Upper lobe of right lung (tissue), 1 donor: ENCODE measurements around the gene KCNMA1. TPM values are rescaled to one million over a fixed set of nuclear protein-coding genes. Genes with fewer than 3 reads are reported as not detected.

Experiments used
- ATAC-seq: fragments of 200-7000 bp; cut with Tn5 transposase; one replicate; pipeline ENCODE4 v1.9.1; 2020; ENCODE audit warnings: mild to moderate bottlenecking, moderate library complexity
- DNase-seq: peaks from one replicate; pipeline ENCODE4 v3.0.0-alpha.2; 2020
- H3K27ac ChIP-seq: fragments of 200-600 bp; one replicate; pipeline ENCODE4 v1.8.0; 2022
- H3K27me3 ChIP-seq: fragments of 200-600 bp; one replicate; pipeline ENCODE4 v1.8.0; 2022; ENCODE audit warnings: mild to moderate bottlenecking
- H3K36me3 ChIP-seq: fragments of 200-600 bp; one replicate; pipeline ENCODE4 v1.8.0; 2022
- H3K4me1 ChIP-seq: fragments of 200-600 bp; one replicate; pipeline ENCODE4 v1.8.0; 2022
- H3K4me3 ChIP-seq: fragments of 200-600 bp; one replicate; pipeline ENCODE4 v1.8.0; 2022; ENCODE audit warnings: mild to moderate bottlenecking
- H3K9me3 ChIP-seq: fragments of 200-600 bp; one replicate; pipeline ENCODE4 v1.8.0; 2022
- intact Hi-C: fragments of 100-400 bp; cut with DNase I; formaldehyde crosslinking; loops from one replicate; pipeline ENCODE4 v1.11.0; 2022
- total RNA-seq: library from RNA; stranded (reverse); fragmentation: NEBNext Ultra II Directional; extraction: Animal tissue kit (Norgen Biotek cat#: 25700); gene quantifications from one replicate; pipeline ENCODE4 v1.2.1, GENCODE V29; 2021
- TF ChIP-seq, protein P1 (sequence below): fragments of 200-600 bp; IDR thresholded peaks from one replicate; pipeline ENCODE4 v1.8.0; 2022; ENCODE audit warnings: antibody characterized with exemption
- donor health status: DM: no; HTN: yes; CAD: no; lungs with severe emphysema.

KCNMA1 gene
- total RNA-seq, 1 donor from 2014 or later = 26.3 TPM

GRCh38 chr10:77062381-77062780 lies 575.2 kb downstream of the KCNMA1 start:
- intact Hi-C loops = no loop called here
- no peaks in the 10 kb centered on the region for H3K9me3 ChIP-seq
- ATAC-seq (no peak), DNase-seq (no peak)
- H3K27ac ChIP-seq = no peak overlapping the region
- H3K36me3 ChIP-seq = no peaks in the 10 kb centered on the region
- no peaks in the 10 kb centered on the region for H3K4me1 ChIP-seq
- no peaks in the 10 kb centered on the region for H3K27me3 ChIP-seq
- TF ChIP-seq, protein P1, sequence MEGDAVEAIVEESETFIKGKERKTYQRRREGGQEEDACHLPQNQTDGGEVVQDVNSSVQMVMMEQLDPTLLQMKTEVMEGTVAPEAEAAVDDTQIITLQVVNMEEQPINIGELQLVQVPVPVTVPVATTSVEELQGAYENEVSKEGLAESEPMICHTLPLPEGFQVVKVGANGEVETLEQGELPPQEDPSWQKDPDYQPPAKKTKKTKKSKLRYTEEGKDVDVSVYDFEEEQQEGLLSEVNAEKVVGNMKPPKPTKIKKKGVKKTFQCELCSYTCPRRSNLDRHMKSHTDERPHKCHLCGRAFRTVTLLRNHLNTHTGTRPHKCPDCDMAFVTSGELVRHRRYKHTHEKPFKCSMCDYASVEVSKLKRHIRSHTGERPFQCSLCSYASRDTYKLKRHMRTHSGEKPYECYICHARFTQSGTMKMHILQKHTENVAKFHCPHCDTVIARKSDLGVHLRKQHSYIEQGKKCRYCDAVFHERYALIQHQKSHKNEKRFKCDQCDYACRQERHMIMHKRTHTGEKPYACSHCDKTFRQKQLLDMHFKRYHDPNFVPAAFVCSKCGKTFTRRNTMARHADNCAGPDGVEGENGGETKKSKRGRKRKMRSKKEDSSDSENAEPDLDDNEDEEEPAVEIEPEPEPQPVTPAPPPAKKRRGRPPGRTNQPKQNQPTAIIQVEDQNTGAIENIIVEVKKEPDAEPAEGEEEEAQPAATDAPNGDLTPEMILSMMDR = no peak
- H3K4me3 ChIP-seq = no peak overlapping the region

GRCh38 chr10:77060913-77061312 lies 576.7 kb downstream of the KCNMA1 start:
- DNase-seq (no peak), ATAC-seq (no peak)
- TF ChIP-seq, protein P1 = no peak
- H3K27ac ChIP-seq = no peak overlapping the region
- no peak overlapping the region for H3K4me3 ChIP-seq
- no peaks in the 10 kb centered on the region for H3K4me1 ChIP-seq
- intact Hi-C loops = no loop called here
- H3K27me3 ChIP-seq = no peaks in the 10 kb centered on the region
- no peaks in the 10 kb centered on the region for H3K36me3 ChIP-seq
- H3K9me3 ChIP-seq = no peaks in the 10 kb centered on the region

GRCh38 chr10:77056650-77057049 lies 581.0 kb downstream of the KCNMA1 start:
- H3K27ac ChIP-seq = no peak overlapping the region
- H3K36me3 ChIP-seq = no peaks in the 10 kb centered on the region
- no peaks in the 10 kb centered on the region for H3K9me3 ChIP-seq
- H3K4me1 ChIP-seq = no peaks in the 10 kb centered on the region
- TF ChIP-seq, protein P1 = no peak
- intact Hi-C loops = no loop called here
- no peak overlapping the region for H3K4me3 ChIP-seq
- ATAC-seq (no peak), DNase-seq (no peak)
- no peaks in the 10 kb centered on the region for H3K27me3 ChIP-seq

- DNase-seq = no peak
- no peaks in the 10 kb centered on the region for H3K36me3 ChIP-seq
- no peaks in the 10 kb centered on the region for H3K4me1 ChIP-seq
- TF ChIP-seq, protein P1 = no peak
- no peak overlapping the region for H3K27ac ChIP-seq
- no peaks in the 10 kb centered on the region for H3K27me3 ChIP-seq
- intact Hi-C loops = no loop called here
- H3K9me3 ChIP-seq = no peaks in the 10 kb centered on the region
- no peak overlapping the region for H3K4me3 ChIP-seq
- no peak for ATAC-seq
These were observed 585.0 kb downstream of the KCNMA1 start for GRCh38 chr10:77052593-77052992.

DNA sequence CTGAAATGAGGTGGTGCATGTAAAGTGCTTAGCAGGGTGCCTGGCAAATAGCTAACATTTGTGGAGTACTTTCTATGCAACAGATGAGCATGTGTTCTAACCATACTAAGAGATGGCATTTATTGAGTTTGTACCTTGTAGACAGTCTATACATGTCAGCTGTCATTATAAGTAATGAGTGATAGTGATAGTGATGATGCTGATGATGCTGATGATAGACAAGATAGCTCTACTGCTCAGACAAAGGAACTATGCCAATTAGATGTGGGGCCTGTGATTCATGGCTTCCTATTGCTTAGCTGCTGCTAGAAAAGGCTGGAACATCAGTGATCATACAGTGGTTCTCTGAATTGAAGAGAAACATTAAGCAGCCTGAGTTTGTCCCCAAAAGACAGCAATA lies 585.8 kb downstream of the KCNMA1 start:
- Histone ChIP-seq H3K27me3 (no peaks in the 10 kb centered on the region), H3K9me3 (no peaks in the 10 kb centered on the region), H3K4me1 (no peaks in the 10 kb centered on the region), H3K4me3 (no peak overlapping the region), H3K36me3 (no peaks in the 10 kb centered on the region), H3K27ac (no peak overlapping the region)
- DNase-seq (no peak), ATAC-seq (no peak)
- intact Hi-C loops = no loop called here
- TF ChIP-seq, protein P1 = no peak

GRCh38 chr10:77049896-77050295 lies 587.7 kb downstream of the KCNMA1 start:
- TF ChIP-seq, protein P1 = no peak
- Histone ChIP-seq H3K36me3 (no peaks in the 10 kb centered on the region), H3K4me3 (no peak overlapping the region), H3K27ac (no peak overlapping the region), H3K27me3 (no peaks in the 10 kb centered on the region), H3K4me1 (no peaks in the 10 kb centered on the region), H3K9me3 (no peaks in the 10 kb centered on the region)
- intact Hi-C loops = no loop called here
- DNase-seq = no peak
- no peak for ATAC-seq
